LNCaP clone FGC (cell line): ENCODE results near the gene CD28.

ENCODE experiments used
- DNase-seq: peaks from one replicate; pipeline ENCODE4 v3.0.0-alpha.2; 2011; ENCODE audit warnings: low read depth
- H3K4me3 ChIP-seq: 2 replicates; pipeline ENCODE4 v1.5.1; 2011; ENCODE audit warnings: mild to moderate bottlenecking, low read depth, low read length, control low read depth
- TF ChIP-seq, protein P1 (sequence below): IDR thresholded peaks from 2 replicates; pipeline ENCODE4 v1.5.1; 2012; ENCODE audit warnings: mild to moderate bottlenecking; ENCODE audit not compliant: control insufficient read depth, insufficient read depth; ENCODE audit errors: extremely low read depth

CD28 gene

DNA sequence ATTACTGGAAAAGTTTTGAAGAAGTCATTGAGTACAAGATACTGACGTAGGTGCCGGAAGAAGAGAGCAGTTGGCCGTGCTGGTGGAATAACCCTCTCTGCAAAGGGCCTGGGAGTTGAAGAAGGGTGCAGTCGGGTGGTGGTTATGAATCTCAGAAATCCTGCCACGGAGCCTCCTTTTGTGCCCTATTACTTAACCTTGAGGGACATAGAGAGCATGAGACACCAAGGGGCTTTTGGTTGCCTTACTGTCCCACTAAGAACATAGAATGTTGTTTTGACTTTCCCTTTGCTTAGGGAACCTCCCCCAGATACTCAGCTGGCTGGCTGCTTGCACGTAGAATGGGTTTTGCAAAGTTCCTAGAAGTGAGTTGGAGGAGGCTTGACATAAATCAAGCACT is 1.3 kb upstream of the CD28 start:
- TF ChIP-seq, protein P1, sequence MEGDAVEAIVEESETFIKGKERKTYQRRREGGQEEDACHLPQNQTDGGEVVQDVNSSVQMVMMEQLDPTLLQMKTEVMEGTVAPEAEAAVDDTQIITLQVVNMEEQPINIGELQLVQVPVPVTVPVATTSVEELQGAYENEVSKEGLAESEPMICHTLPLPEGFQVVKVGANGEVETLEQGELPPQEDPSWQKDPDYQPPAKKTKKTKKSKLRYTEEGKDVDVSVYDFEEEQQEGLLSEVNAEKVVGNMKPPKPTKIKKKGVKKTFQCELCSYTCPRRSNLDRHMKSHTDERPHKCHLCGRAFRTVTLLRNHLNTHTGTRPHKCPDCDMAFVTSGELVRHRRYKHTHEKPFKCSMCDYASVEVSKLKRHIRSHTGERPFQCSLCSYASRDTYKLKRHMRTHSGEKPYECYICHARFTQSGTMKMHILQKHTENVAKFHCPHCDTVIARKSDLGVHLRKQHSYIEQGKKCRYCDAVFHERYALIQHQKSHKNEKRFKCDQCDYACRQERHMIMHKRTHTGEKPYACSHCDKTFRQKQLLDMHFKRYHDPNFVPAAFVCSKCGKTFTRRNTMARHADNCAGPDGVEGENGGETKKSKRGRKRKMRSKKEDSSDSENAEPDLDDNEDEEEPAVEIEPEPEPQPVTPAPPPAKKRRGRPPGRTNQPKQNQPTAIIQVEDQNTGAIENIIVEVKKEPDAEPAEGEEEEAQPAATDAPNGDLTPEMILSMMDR: no peak
- DNase-seq: no peak
- no peak overlapping the region for H3K4me3 ChIP-seq

DNA sequence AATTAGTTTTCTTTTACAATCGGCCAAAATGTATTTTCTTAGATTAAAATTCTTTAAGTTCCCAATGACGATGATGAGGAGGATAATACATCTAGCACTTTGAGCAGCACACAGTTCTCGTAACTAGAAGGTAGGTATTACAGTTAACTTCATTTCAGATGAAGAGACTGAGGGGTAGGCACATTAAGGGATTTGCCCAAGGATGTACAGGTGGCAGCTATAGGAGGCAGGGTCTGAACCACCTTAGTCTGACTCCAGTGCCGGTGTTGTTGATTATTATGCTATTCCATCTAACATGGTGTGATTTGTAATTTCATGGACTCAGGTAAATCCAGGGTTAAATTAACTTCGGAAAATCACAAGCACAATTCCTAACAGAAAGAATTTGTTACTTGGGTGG is 1.1 kb downstream of the CD28 start:
- no peak overlapping the region for H3K4me3 ChIP-seq
- DNase-seq: no peak
- TF ChIP-seq, protein P1: no peak

- TF ChIP-seq, protein P1: no peak
- no peak overlapping the region for H3K4me3 ChIP-seq
- no peak for DNase-seq
Measured at GRCh38 chr2:203708846-203709396, 2.5 kb downstream of the CD28 start.

GRCh38 chr2:203709416-203710040 is 3.1 kb downstream of the CD28 start:
- DNase-seq: no peak
- H3K4me3 ChIP-seq: no peak overlapping the region

DNA sequence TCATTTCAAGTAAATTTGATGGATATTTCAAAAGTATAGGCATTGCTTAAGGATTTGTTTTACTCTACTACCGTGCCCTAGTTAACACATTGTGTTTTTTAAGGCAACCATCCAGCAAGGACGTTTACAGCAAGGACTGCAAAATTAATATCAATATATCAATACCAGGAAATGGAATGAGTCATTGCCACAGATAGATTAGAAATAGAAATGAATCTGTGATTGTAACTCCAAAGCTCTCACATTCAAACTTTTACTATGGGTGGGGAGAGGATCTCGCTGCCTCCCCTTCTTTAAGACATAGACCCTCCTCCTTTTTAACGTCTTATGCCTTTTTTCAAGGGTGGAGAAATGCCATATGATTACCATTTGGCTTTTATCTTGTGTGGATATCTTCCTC is 3.8 kb downstream of the CD28 start:
- TF ChIP-seq, protein P1: no peak
- no peak for DNase-seq
- H3K4me3 ChIP-seq: no peak overlapping the region

More at GRCh38 chr2:203709416-203710040, 3.1 kb downstream of the CD28 start:
- TF ChIP-seq, protein P1: no peak

- TF ChIP-seq, protein P1: no peak
- no peak overlapping the region for H3K4me3 ChIP-seq
- no peak for DNase-seq
Measured at GRCh38 chr2:203710952-203711351, 4.5 kb downstream of the CD28 start.

GRCh38 chr2:203711399-203711798 is 5.0 kb downstream of the CD28 start:
- H3K4me3 ChIP-seq: no peak overlapping the region
- no peak for DNase-seq
- TF ChIP-seq, protein P1: no peak
